Gastrocnemius medialis (tissue), 4 donors: ENCODE results near the gene MTF1.

Experiments
- CTCF ChIP-seq, 5 experiments: fragments of 450-650 bp in 3 of 5; fragments of 200-600 bp in 2 of 5; sonication (generic) in 2 of 5; IDR thresholded peaks in 4 of 5; conservative IDR thresholded peaks in 1 of 5; 1 replicate in 4 of 5; 2 replicates in 1 of 5; pipeline ENCODE4 v1.5.1; 2016 to 2019; ENCODE audit warnings: antibody characterized with exemption in 5 of 5, mild to moderate bottlenecking in 3 of 5, moderate library complexity in 3 of 5
- POLR2A ChIP-seq, 2 donors: fragments of 450-650 bp; IDR thresholded peaks; one replicate each; pipeline ENCODE4 v1.6.1; 2017; ENCODE audit warnings: antibody characterized with exemption in 2 of 2, mild to moderate bottlenecking in 2 of 2, moderate library complexity in 2 of 2

- TF ChIP-seq CTCF (IDR thresholded peaks at IDR 0.05 in 4 of 5, conservative IDR thresholded peaks at IDR 0.05 in 1 of 5) (no peak), POLR2A (IDR thresholded peaks at IDR 0.05) (peak; percentile 89 to 93)
Observed at GRCh38 chr1:37807555-37808368, 51.6 kb downstream of the MTF1 start, which contains the start of the genes C1orf122 and YRDC.
